GM21526 (cell line): ENCODE data around the gene PRKCG.
A peak's percentile ranks its signal among the peaks of the same experiment; 100 is the strongest.
"Not testable (repeated sequence)": the region's sequence is repeated elsewhere in the genome, so short reads cannot be mapped to it uniquely, and the experiment has no call there.

ENCODE experiments used
- ATAC-seq: cut with Tn5 transposase; IDR thresholded peaks from one replicate; pipeline ENCODE4 v1.9.1; 2021; ENCODE audit warnings: moderate library complexity; ENCODE audit not compliant: unreplicated experiment, low FRiP score

PRKCG gene

DNA sequence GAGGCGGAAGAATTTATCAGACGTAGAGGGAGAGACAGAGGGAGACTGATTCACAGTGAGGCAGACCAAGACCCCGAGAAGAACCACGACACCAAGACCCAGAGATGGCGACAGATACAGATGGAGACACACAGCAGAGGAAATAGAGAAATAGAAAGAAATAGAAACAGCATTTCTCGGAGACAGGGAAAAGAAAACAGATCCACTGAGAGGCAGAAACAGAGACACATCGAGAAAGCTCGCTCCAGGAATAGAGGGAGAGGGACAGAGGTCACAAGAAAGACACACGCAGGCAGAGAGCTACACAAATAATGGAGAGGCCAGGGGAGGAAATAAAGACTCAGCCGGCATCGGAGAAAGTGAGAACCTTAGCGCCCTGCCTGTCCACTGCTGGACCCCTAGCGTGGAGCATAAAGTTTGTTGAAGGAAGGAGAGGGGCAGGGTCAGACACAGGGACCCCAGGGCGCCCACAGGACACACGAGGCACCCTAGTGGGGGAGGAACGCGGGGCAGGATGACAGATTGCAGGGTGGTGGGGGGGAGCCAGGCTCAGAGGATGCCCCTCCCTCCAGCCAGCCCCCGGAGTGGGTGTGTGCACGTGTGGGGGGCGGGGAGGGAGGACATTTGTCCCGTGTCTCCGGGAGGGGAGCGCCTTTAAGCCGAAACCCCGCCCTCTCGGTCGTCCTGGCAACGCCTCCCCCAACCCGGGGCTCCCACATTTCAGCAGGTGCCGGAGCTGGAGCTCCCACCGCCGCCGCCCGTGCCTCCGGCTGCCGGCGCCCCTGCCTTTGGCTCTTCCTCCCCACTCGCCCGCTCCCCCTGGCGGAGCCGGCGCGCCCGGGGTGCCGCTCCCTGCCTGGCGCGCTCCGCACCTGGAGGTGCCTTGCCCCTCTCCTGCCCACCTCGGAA lies at the start of gene PRKCG:
Gene PRKCG (plus strand): TSS at position 716 of the 909 bp plus-strand sequence. CDS start 298 bp downstream, outside the sequence.
- ATAC-seq = no peak

- not testable (repeated sequence) for ATAC-seq
Measured at GRCh38 chr19:53832861-53833260, 49.1 kb upstream of the PRKCG start.

DNA sequence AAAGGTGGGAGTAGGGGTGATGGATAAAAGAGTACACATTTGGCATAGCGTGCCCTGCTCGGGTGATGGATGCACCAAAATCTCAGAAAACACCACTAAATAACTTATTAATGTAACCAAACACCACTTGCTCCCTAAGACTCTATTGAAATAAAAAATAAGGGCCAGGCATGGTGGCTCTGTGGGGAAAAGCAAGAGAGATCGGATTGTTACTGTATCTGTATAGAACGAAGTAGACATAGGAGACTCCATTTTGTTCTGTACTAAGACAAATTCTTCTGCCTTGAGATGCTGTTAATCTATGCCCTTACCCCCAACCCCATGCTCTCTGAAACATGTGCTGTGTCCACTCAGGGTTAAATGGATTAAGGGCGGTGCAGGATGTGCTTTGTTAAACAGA lies 43.6 kb upstream of the PRKCG start:
- not testable (repeated sequence) for ATAC-seq

DNA sequence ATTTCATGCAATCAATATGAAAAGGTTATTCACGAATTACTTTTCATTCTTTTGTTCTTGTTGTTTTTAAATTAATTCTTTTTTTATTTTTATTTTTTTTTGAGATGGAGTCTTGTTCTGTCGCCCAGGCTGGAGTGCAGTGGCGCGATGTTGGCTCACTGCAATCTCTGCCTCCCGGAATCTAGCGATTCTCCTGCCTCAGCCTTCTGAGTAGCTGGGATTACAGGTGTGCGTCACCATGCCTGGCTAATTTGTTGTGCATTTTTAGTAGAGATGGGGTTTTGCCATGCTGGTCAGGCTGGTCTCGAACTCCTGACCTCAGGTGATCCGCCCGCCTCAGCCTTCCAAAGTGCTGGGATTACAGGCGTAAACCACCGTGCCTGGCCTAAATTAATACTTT lies 41.8 kb upstream of the PRKCG start:
- ATAC-seq = not testable (repeated sequence)

DNA sequence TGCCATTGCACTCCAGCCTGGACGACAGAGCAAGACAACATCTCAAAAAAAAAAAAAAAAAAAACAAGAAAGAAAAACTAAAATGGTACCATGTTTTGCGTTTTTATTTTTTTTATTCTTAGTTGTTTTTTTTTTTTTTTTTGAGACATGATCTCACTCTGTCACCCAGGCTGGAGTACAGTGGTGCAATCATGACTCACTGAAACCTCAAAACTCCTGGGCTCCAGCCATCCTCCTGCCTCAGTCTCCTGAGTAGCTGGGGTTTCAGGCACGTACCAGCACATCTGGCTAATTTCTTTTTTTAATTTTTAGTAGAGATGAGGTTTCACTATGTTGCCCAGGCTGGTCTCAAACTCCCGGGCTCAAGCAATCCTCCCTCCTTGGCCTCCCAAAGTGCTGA lies 41.1 kb upstream of the PRKCG start:
- not testable (repeated sequence) for ATAC-seq

DNA sequence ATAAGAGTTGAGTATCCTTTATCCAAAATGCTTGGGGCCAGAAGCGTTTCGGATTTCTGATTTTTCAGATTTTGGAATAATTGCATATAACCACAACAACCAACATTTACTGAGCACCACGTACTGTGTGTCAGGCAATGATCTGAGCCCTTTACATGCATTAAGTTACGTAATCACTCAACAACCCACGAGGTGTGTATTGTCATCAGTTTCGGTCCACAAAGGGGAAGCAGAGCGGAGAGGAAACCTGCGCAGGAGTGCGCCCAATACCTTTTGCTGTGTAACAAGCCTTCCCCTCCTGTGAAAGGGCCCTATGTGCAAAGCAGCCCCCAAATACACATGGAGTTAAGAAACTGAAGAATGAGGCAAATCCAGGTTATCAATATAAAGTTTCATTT lies 37.1 kb upstream of the PRKCG start:
- no peak for ATAC-seq

GRCh38 chr19:53847555-53847954 lies 34.4 kb upstream of the PRKCG start:
- ATAC-seq = no peak

GRCh38 chr19:53849237-53849676 lies 32.7 kb upstream of the PRKCG start:
- no peak for ATAC-seq

DNA sequence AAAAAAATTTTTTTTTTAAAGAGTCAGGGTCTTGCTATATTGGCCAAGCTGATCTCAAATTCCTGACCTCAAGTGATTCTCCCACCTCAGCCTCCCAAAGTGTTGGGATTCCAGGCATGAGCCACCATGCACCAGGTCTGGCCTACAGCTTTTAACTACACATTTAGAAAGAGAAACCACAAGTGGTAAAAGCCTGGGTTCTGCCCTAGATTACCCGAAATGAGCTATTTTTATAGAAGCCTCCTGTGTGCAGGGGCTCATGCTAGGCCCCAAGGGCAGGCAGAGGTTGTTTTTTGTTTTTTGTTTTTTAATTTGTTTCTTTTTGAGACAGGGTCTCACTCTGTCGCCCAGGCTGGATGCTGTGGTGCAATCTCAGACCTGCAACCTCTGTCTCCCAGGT lies 28.3 kb upstream of the PRKCG start:
- no peak for ATAC-seq

- ATAC-seq = no peak
Measured at GRCh38 chr19:53864308-53864836, 17.6 kb upstream of the PRKCG start.

- ATAC-seq = no peak
Measured at GRCh38 chr19:53865523-53865917, 16.5 kb upstream of the PRKCG start.

- ATAC-seq = no peak
Measured at GRCh38 chr19:53865918-53866864, 15.8 kb upstream of the PRKCG start.

DNA sequence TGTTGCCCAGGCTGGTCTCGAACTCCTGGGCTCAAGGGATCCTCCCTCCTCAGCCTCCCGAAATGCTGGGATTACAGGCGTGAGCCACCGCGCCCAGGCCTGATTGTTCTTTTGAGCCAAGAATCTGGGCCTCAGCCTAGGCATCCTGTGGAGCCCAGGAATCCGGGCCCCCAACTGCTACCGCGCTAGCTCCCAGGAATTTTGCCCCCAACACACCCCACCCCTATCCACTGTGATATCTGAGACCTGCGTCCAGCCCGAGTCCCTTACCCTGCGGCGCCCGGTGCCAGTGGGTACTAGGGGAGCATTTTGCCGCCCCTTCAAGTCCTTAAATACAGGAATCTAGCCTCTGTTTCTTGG lies 15.2 kb upstream of the PRKCG start:
- ATAC-seq = no peak

GRCh38 chr19:53867225-53868090 lies 14.5 kb upstream of the PRKCG start, which contains the start of gene MYADM:
Gene MYADM, plus strand, starts transcription at chr19:53867883. Its CDS starts 5,647 bp downstream, at chr19:53873530.
- ATAC-seq = peak; percentile 52

DNA sequence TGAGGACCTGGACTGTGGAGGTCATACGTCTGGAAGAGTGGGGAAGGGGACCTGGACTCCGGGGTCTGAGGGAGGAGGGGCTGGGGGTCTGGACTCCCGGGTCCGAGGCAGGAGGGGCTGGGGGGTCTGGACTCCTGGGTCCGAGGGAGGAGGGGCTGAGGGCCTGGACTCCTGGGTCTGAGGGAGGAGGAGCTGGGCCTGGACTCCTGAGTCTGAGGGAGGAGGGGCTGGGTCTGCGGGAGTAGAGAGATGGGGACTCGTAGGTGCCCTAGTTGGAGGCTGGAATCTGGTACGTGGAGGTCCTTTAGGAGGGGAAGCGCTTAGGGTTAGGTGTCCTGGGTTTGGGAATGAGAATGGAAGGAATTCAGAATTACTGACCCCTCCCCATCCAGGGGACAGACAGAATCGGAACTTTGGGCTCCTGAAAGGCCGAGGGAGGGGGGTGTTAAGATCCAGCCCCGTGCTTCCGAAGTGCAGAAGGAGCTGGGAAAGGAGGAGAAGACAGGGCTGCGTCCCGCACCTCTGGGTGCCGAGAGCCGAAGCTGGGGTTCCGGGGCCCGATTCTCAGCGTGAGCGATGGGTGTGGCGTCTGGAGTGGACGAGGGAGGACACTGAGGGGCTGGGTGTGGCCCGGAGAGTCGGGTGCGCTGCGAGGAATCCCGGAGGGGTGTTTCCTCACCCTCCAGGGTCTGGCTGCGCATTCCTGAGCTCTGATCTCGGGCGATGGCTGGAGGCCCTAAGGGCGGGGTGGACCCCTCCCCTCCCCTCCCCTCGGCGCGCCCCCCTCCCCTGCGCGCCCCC lies 13.7 kb upstream of the PRKCG start:
- ATAC-seq = no peak

DNA sequence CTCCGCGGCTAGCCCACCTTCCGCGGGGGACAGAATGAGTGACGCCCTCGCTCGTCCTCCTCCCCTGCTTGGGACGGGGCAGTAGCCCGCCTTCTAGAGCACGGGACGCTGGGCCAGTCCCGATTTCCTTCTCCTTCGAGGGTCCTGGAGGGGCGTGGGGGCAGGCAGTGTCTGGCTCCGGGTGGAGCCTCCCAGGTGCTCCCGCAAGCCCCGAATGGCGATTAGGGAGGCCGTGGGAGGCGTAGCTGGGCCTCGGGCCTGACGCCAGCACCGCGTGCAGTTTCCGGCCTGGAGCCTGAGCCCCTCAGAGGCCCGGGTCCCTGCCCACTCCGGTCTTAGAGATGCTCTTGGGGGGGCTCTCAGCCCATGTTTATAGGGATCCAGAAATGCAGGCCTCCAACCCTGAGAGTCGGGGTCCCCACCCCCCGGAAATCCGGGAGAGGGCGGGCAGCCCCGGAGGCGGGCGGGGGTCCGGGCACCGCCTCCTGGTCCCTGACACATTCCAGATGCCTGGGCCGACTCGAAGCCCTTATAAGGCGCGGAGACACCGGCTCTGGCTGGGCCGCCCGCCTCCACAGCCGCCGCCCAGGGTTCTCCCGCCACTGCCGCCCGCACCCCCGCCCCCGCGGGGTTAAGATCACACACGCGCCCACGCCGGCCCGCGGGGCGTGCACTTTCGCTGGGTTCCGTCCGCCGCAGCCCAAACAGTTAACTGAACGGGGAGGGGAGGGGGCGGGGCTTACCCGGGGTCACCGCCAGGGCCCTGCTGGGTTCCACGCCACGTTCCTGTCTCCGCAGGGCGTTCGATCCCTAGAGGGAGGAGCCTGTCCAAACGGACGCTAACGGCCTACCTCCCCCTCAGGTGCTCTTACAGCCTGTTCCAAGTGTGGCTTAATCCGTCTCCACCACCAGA lies 12.8 kb upstream of the PRKCG start:
- no peak for ATAC-seq

GRCh38 chr19:53869805-53870484 lies 12.1 kb upstream of the PRKCG start:
- ATAC-seq = not testable (repeated sequence)

- ATAC-seq = no peak
Measured at GRCh38 chr19:53870485-53870844, 11.5 kb upstream of the PRKCG start.
